ENCODE measurements around the gene KRT17.
"Not testable (repeated sequence)": the region's sequence is repeated elsewhere in the genome, so short reads cannot be mapped to it uniquely, and the experiment has no call there.

Gene KRT17

GRCh38 chr17:41582061-41582968 lies 42.1 kb downstream of the KRT17 start:
- not testable (repeated sequence) for H3K27ac ChIP-seq (ENCODE audit: low read depth, low read length); H3K4me3 ChIP-seq (ENCODE audit: low read depth in 1 of 5, low read length in 5 of 5); H3K9me3 ChIP-seq (ENCODE audit: control insufficient read depth in 5 of 5, low read length in 5 of 5); H3K36me3 ChIP-seq (ENCODE audit: control insufficient read depth in 5 of 5, insufficient read depth in 5 of 5, low read length in 5 of 5); H3K9ac ChIP-seq (ENCODE audit: low read length in 5 of 5); H3K27me3 ChIP-seq (ENCODE audit: control insufficient read depth in 5 of 5, insufficient read depth in 4 of 5, low read length in 5 of 5)
- H3K4me1 ChIP-seq (ENCODE audit: control insufficient read depth in 5 of 5, insufficient read depth in 5 of 5, low read length in 5 of 5) = peaks cover 3 to 33% (median 24%) of the 10 kb centered on the region in 5 donors

- Histone ChIP-seq H3K36me3 (ENCODE audit: control insufficient read depth in 5 of 5, insufficient read depth in 5 of 5, low read length in 5 of 5) (no peaks in the 10 kb centered on the region), H3K27ac (ENCODE audit: low read depth, low read length) (no peak overlapping the region), H3K27me3 (ENCODE audit: control insufficient read depth in 5 of 5, insufficient read depth in 4 of 5, low read length in 5 of 5) (peaks cover 0 to 3% (median 2%) of the 10 kb centered on the region in 5 donors), H3K4me1 (ENCODE audit: control insufficient read depth in 5 of 5, insufficient read depth in 5 of 5, low read length in 5 of 5) (peaks cover 3 to 33% (median 24%) of the 10 kb centered on the region in 5 donors), H3K9ac (ENCODE audit: low read length in 5 of 5) (no peak overlapping the region), H3K4me3 (ENCODE audit: low read depth in 1 of 5, low read length in 5 of 5) (no peak overlapping the region), H3K9me3 (ENCODE audit: control insufficient read depth in 5 of 5, low read length in 5 of 5) (no peaks in the 10 kb centered on the region)
Observed at GRCh38 chr17:41581366-41582060, 42.9 kb downstream of the KRT17 start.

GRCh38 chr17:41580687-41581365 lies 43.5 kb downstream of the KRT17 start:
- Histone ChIP-seq H3K4me3 (ENCODE audit: low read depth in 1 of 5, low read length in 5 of 5) (no peak overlapping the region), H3K36me3 (ENCODE audit: control insufficient read depth in 5 of 5, insufficient read depth in 5 of 5, low read length in 5 of 5) (no peaks in the 10 kb centered on the region), H3K27ac (ENCODE audit: low read depth, low read length) (no peak overlapping the region), H3K9ac (ENCODE audit: low read length in 5 of 5) (no peak overlapping the region), H3K27me3 (ENCODE audit: control insufficient read depth in 5 of 5, insufficient read depth in 4 of 5, low read length in 5 of 5) (peaks cover 0 to 8% (median 3%) of the 10 kb centered on the region in 5 donors), H3K9me3 (ENCODE audit: control insufficient read depth in 5 of 5, low read length in 5 of 5) (no peaks in the 10 kb centered on the region), H3K4me1 (ENCODE audit: control insufficient read depth in 5 of 5, insufficient read depth in 5 of 5, low read length in 5 of 5) (peaks cover 3 to 33% (median 24%) of the 10 kb centered on the region in 5 donors)

GRCh38 chr17:41580244-41580575 lies 44.2 kb downstream of the KRT17 start:
- Histone ChIP-seq H3K9ac (ENCODE audit: low read length in 5 of 5) (no peak overlapping the region), H3K36me3 (ENCODE audit: control insufficient read depth in 5 of 5, insufficient read depth in 5 of 5, low read length in 5 of 5) (no peaks in the 10 kb centered on the region), H3K27ac (ENCODE audit: low read depth, low read length) (no peak overlapping the region), H3K27me3 (ENCODE audit: control insufficient read depth in 5 of 5, insufficient read depth in 4 of 5, low read length in 5 of 5) (peaks cover 0 to 8% (median 3%) of the 10 kb centered on the region in 5 donors), H3K9me3 (ENCODE audit: control insufficient read depth in 5 of 5, low read length in 5 of 5) (no peaks in the 10 kb centered on the region), H3K4me1 (ENCODE audit: control insufficient read depth in 5 of 5, insufficient read depth in 5 of 5, low read length in 5 of 5) (peaks cover 3 to 33% (median 24%) of the 10 kb centered on the region in 5 donors), H3K4me3 (ENCODE audit: low read depth in 1 of 5, low read length in 5 of 5) (no peak overlapping the region)

GRCh38 chr17:41579484-41580243 lies 44.7 kb downstream of the KRT17 start:
- H3K27ac ChIP-seq (ENCODE audit: low read depth, low read length) = no peak overlapping the region
- H3K9me3 ChIP-seq (ENCODE audit: control insufficient read depth in 5 of 5, low read length in 5 of 5) = no peaks in the 10 kb centered on the region
- H3K27me3 ChIP-seq (ENCODE audit: control insufficient read depth in 5 of 5, insufficient read depth in 4 of 5, low read length in 5 of 5) = peaks cover 0 to 8% (median 3%) of the 10 kb centered on the region in 5 donors
- peaks cover 3 to 33% (median 24%) of the 10 kb centered on the region in 5 donors for H3K4me1 ChIP-seq (ENCODE audit: control insufficient read depth in 5 of 5, insufficient read depth in 5 of 5, low read length in 5 of 5)
- no peak overlapping the region for H3K9ac ChIP-seq (ENCODE audit: low read length in 5 of 5)
- no peaks in the 10 kb centered on the region for H3K36me3 ChIP-seq (ENCODE audit: control insufficient read depth in 5 of 5, insufficient read depth in 5 of 5, low read length in 5 of 5)
- peak overlapping the region in 3 of 5 donors; percentile 19 to 35 (median 19) for H3K4me3 ChIP-seq (ENCODE audit: low read depth in 1 of 5, low read length in 5 of 5)

- Histone ChIP-seq H3K4me3 (ENCODE audit: low read depth in 1 of 5, low read length in 5 of 5) (no peak overlapping the region), H3K27ac (ENCODE audit: low read depth, low read length) (no peak overlapping the region), H3K4me1 (ENCODE audit: control insufficient read depth in 5 of 5, insufficient read depth in 5 of 5, low read length in 5 of 5) (peaks cover 3 to 33% (median 24%) of the 10 kb centered on the region in 5 donors), H3K36me3 (ENCODE audit: control insufficient read depth in 5 of 5, insufficient read depth in 5 of 5, low read length in 5 of 5) (no peaks in the 10 kb centered on the region), H3K9me3 (ENCODE audit: control insufficient read depth in 5 of 5, low read length in 5 of 5) (no peaks in the 10 kb centered on the region), H3K27me3 (ENCODE audit: control insufficient read depth in 5 of 5, insufficient read depth in 4 of 5, low read length in 5 of 5) (peaks cover 0 to 8% (median 3%) of the 10 kb centered on the region in 5 donors), H3K9ac (ENCODE audit: low read length in 5 of 5) (no peak overlapping the region)
Observed at GRCh38 chr17:41578971-41579370, 45.4 kb downstream of the KRT17 start.

- Histone ChIP-seq H3K27ac (ENCODE audit: low read depth, low read length) (no peak overlapping the region), H3K9me3 (ENCODE audit: control insufficient read depth in 5 of 5, low read length in 5 of 5) (no peaks in the 10 kb centered on the region), H3K4me3 (ENCODE audit: low read depth in 1 of 5, low read length in 5 of 5) (no peak overlapping the region), H3K36me3 (ENCODE audit: control insufficient read depth in 5 of 5, insufficient read depth in 5 of 5, low read length in 5 of 5) (no peaks in the 10 kb centered on the region), H3K4me1 (ENCODE audit: control insufficient read depth in 5 of 5, insufficient read depth in 5 of 5, low read length in 5 of 5) (peaks cover under 1 to 30% (median 22%) of the 10 kb centered on the region in 5 donors), H3K9ac (ENCODE audit: low read length in 5 of 5) (no peak overlapping the region), H3K27me3 (ENCODE audit: control insufficient read depth in 5 of 5, insufficient read depth in 4 of 5, low read length in 5 of 5) (peaks cover 0 to 8% (median 3%) of the 10 kb centered on the region in 5 donors)
Observed at GRCh38 chr17:41578538-41578937, 45.8 kb downstream of the KRT17 start.

- peaks cover 0 to 13% (median 7%) of the 10 kb centered on the region in 5 donors for H3K4me1 ChIP-seq (ENCODE audit: control insufficient read depth in 5 of 5, insufficient read depth in 5 of 5, low read length in 5 of 5)
- not testable (repeated sequence) for H3K4me3 ChIP-seq (ENCODE audit: low read depth in 1 of 5, low read length in 5 of 5); H3K27ac ChIP-seq (ENCODE audit: low read depth, low read length); H3K36me3 ChIP-seq (ENCODE audit: control insufficient read depth in 5 of 5, insufficient read depth in 5 of 5, low read length in 5 of 5); H3K9ac ChIP-seq (ENCODE audit: low read length in 5 of 5); H3K9me3 ChIP-seq (ENCODE audit: control insufficient read depth in 5 of 5, low read length in 5 of 5)
- peaks cover 0 to 15% (median 11%) of the 10 kb centered on the region in 5 donors for H3K27me3 ChIP-seq (ENCODE audit: control insufficient read depth in 5 of 5, insufficient read depth in 4 of 5, low read length in 5 of 5)
Observed at GRCh38 chr17:41576740-41577139, 47.6 kb downstream of the KRT17 start.

- H3K36me3 ChIP-seq (ENCODE audit: control insufficient read depth in 5 of 5, insufficient read depth in 5 of 5, low read length in 5 of 5) = no peaks in the 10 kb centered on the region
- no peak overlapping the region for H3K9ac ChIP-seq (ENCODE audit: low read length in 5 of 5)
- no peaks in the 10 kb centered on the region for H3K9me3 ChIP-seq (ENCODE audit: control insufficient read depth in 5 of 5, low read length in 5 of 5)
- no peak overlapping the region for H3K4me3 ChIP-seq (ENCODE audit: low read depth in 1 of 5, low read length in 5 of 5)
- H3K27ac ChIP-seq (ENCODE audit: low read depth, low read length) = no peak overlapping the region
- H3K4me1 ChIP-seq (ENCODE audit: control insufficient read depth in 5 of 5, insufficient read depth in 5 of 5, low read length in 5 of 5) = peaks cover 0 to 12% (median 7%) of the 10 kb centered on the region in 5 donors
- H3K27me3 ChIP-seq (ENCODE audit: control insufficient read depth in 5 of 5, insufficient read depth in 4 of 5, low read length in 5 of 5) = peaks cover 0 to 15% (median 11%) of the 10 kb centered on the region in 5 donors
Observed at GRCh38 chr17:41575336-41575735, 49.0 kb downstream of the KRT17 start.

All from subcutaneous abdominal adipose tissue (tissue), 5 donors.